ENCODE measurements around the gene DNASE1L1. TPM values are rescaled to one million over a fixed set of nuclear protein-coding genes. Genes with fewer than 3 reads are reported as not detected.

The DNASE1L1 gene
- total and polyA plus RNA-seq, 2 donors (not counting 1 experiment from before 2014, with no cell fraction given), result 24.6 to 49.2 TPM

GRCh38 chrX:154378059-154378798, 30.8 kb downstream of the DNASE1L1 start:
- CTCF ChIA-PET, result interaction anchor here (0.6 kb wide), 1 partner anchor 21 kb away, joined by 4 read pairs; the partner anchor contains the start of gene RPL10
- ATAC-seq (ENCODE audit: low read depth) (peak; percentile 0), DNase-seq (no peak)
- POLR2A ChIA-PET, result interaction anchor here (0.6 to 1.8 kb wide), 6 partner anchors 7 to 34 kb away, joined by 3 to 8 read pairs (median 5); partner anchors contain the start of genes RPL10 and TAFAZZIN
- Mint-ChIP-seq H3K4me3 (peak overlapping the region; percentile 86), H3K9me3 (ENCODE audit: insufficient read depth) (no peaks in the 10 kb centered on the region), H3K27me3 (no peaks in the 10 kb centered on the region), H3K27ac (peak overlapping the region; percentile 92), H3K4me1 (peaks cover 29% of the 10 kb centered on the region)
- peak overlapping the region; percentile 81 for H3K4me2 ChIP-seq (replicated peaks; ENCODE audit: low read depth, low read length, poor library complexity, severe bottlenecking)
- H3K27ac ChIP-seq (ENCODE audit: low read length in 2 of 2), result peak overlapping the region; percentile 82 to 93
- intact Hi-C loops (cut with micrococcal nuclease), result loop anchor here (5.0 to 10.0 kb wide), 2 partner anchors 283 to 406 kb away; partner anchors contain the start of genes HCFC1, MECP2 and TMEM187
- H3K9me3 ChIP-seq (ENCODE audit: control extremely low read depth in 1 of 3, control insufficient read depth in 2 of 3, insufficient read depth in 1 of 3, low read length in 2 of 3), result no peaks in the 10 kb centered on the region
- peaks cover 0 to 7% of the 10 kb centered on the region in 2 experiments for H3K36me3 ChIP-seq (replicated peaks in 1 of 2; ENCODE audit: control extremely low read depth in 1 of 2, control insufficient read depth in 1 of 2, extremely low read depth in 1 of 2, insufficient read depth in 2 of 2, low read length in 1 of 2)
- under 1% methylated on average over 75 of the region's 79 CpGs for WGBS (ENCODE audit: insufficient coverage)
- H3K4me3 ChIP-seq (ENCODE audit: control extremely low read depth in 1 of 5, extremely low read depth in 1 of 5, insufficient read depth in 1 of 5, low read depth in 2 of 5, low read length in 4 of 5), result peak overlapping the region in 4 of 5 experiments; percentile 31 to 53 (median 44)
- H2AFZ ChIP-seq (ENCODE audit: insufficient read depth, low read depth, low read length, poor library complexity, severe bottlenecking), result peak overlapping the region; percentile 42
- peaks cover 29 to 40% of the 10 kb centered on the region in 2 donors for H3K4me1 ChIP-seq (ENCODE audit: control insufficient read depth in 2 of 2, insufficient read depth in 2 of 2, low read length in 2 of 2)
- no peaks in the 10 kb centered on the region for H3K27me3 ChIP-seq (replicated peaks in 1 of 4; ENCODE audit: control extremely low read depth in 1 of 4, control insufficient read depth in 3 of 4, insufficient read depth in 4 of 4, low read length in 3 of 4)
- peak overlapping the region; percentile 67 for H3K9ac ChIP-seq (ENCODE audit: low read length)
- TF ChIP-seq CTCF (IDR thresholded peaks at IDR 0.05) (no peak), EZH2 (IDR thresholded peaks at IDR 0.05; ENCODE audit: borderline replicate concordance, insufficient read depth, low read depth, low read length, poor library complexity, severe bottlenecking) (no peak)
- H3K79me2 ChIP-seq (ENCODE audit: control insufficient read depth, insufficient read depth, low read length), result peaks cover 10% of the 10 kb centered on the region
- no peaks in the 10 kb centered on the region for H4K20me1 ChIP-seq (ENCODE audit: control insufficient read depth, insufficient read depth, low read length, poor library complexity, severe bottlenecking)

- no peak for TF ChIP-seq CTCF (IDR thresholded peaks at IDR 0.05)
- no peak for TF ChIP-seq EZH2 (IDR thresholded peaks at IDR 0.05; ENCODE audit: borderline replicate concordance, insufficient read depth, low read depth, low read length, poor library complexity, severe bottlenecking)
- Mint-ChIP-seq H3K27me3 (no peaks in the 10 kb centered on the region), H3K4me1 (peaks cover 38% of the 10 kb centered on the region), H3K4me3 (no peak overlapping the region), H3K9me3 (ENCODE audit: insufficient read depth) (no peaks in the 10 kb centered on the region), H3K27ac (no peak overlapping the region)
- WGBS (ENCODE audit: insufficient coverage), result 100% methylated on average over 2 of the region's 3 CpGs
- CTCF ChIA-PET, result interaction anchor here (1.0 to 1.2 kb wide), 2 partner anchors 155 to 241 kb away, joined by 3 read pairs; no protein-coding TSS in a partner anchor
- Histone ChIP-seq H3K27me3 (replicated peaks in 1 of 4; ENCODE audit: control extremely low read depth in 1 of 4, control insufficient read depth in 3 of 4, insufficient read depth in 4 of 4, low read length in 3 of 4) (no peaks in the 10 kb centered on the region), H4K20me1 (ENCODE audit: control insufficient read depth, insufficient read depth, low read length, poor library complexity, severe bottlenecking) (no peaks in the 10 kb centered on the region), H2AFZ (ENCODE audit: insufficient read depth, low read depth, low read length, poor library complexity, severe bottlenecking) (no peak overlapping the region), H3K4me3 (ENCODE audit: control extremely low read depth in 1 of 5, extremely low read depth in 1 of 5, insufficient read depth in 1 of 5, low read depth in 2 of 5, low read length in 4 of 5) (no peak overlapping the region), H3K36me3 (replicated peaks in 1 of 2; ENCODE audit: control extremely low read depth in 1 of 2, control insufficient read depth in 1 of 2, extremely low read depth in 1 of 2, insufficient read depth in 2 of 2, low read length in 1 of 2) (peaks cover 0 to 7% of the 10 kb centered on the region in 2 experiments), H3K4me2 (replicated peaks; ENCODE audit: low read depth, low read length, poor library complexity, severe bottlenecking) (no peak overlapping the region), H3K9ac (ENCODE audit: low read length) (no peak overlapping the region), H3K4me1 (ENCODE audit: control insufficient read depth in 2 of 2, insufficient read depth in 2 of 2, low read length in 2 of 2) (peaks cover 36 to 55% of the 10 kb centered on the region in 2 donors), H3K79me2 (ENCODE audit: control insufficient read depth, insufficient read depth, low read length) (peaks cover 10% of the 10 kb centered on the region), H3K27ac (ENCODE audit: low read length in 2 of 2) (no peak overlapping the region), H3K9me3 (ENCODE audit: control extremely low read depth in 1 of 3, control insufficient read depth in 2 of 3, insufficient read depth in 1 of 3, low read length in 2 of 3) (no peaks in the 10 kb centered on the region)
- intact Hi-C loops (cut with micrococcal nuclease), result loop anchor here (5.0 to 10.0 kb wide), 2 partner anchors 282 to 404 kb away; partner anchors contain the start of genes HCFC1, MECP2 and TMEM187
- no peak for ATAC-seq (ENCODE audit: low read depth)
- POLR2A ChIA-PET, result interaction anchor here (2.0 kb wide), 1 partner anchor 21 kb away, joined by 14 read pairs; the partner anchor contains the start of gene RPL10
- no peak for DNase-seq
These were observed 32.3 kb downstream of the DNASE1L1 start for GRCh38 chrX:154376774-154377173.

Measured in B cell (primary cell).